HCT116 (cell line): ENCODE results near the gene ADARB2. TPM values are rescaled to one million over a fixed set of nuclear protein-coding genes. Genes with fewer than 3 reads are reported as not detected.

Experiments used
- ATAC-seq: fragments of 200-7000 bp; cut with Tn5 transposase; 2 replicates; pipeline ENCODE4 v1.9.1; 2020; ENCODE audit warnings: mild to moderate bottlenecking, moderate library complexity
- BruUV-seq: library from RNA; stranded (reverse); fragments of 400-500 nt; replicated peaks from 2 replicates; lab custom pipeline; 2021; lab: Mats Ljungman, UMichigan
- CTCF ChIA-PET: fragments of 300-600 bp; sonication (Branson Sonifier 250); formaldehyde crosslinking; loops from one replicate; lab custom pipeline; 2021; ENCODE audit warnings: antibody characterized with exemption; lab: Charles Lee
- POLR2A ChIA-PET: fragments of 300-600, 350-600 bp; sonication (Branson Sonifier 250); formaldehyde crosslinking; loops from one replicate; lab custom pipeline; 2021; ENCODE audit warnings: antibody characterized with exemption; lab: Charles Lee
- RAD21 ChIA-PET, 2 experiments: fragments of 300-600 bp; sonication (Branson Sonifier 250); formaldehyde crosslinking; loops; one replicate each; lab custom pipeline; 2023; ENCODE audit warnings: low total read pairs in 2 of 2; ENCODE audit not compliant: uncharacterized antibody in 2 of 2, unreplicated experiment in 2 of 2, low non-redundant PET in 1 of 2; lab: Charles Lee
- DNase-seq: peaks from one replicate; pipeline ENCODE4 v3.0.0-alpha.2; 2010; ENCODE audit warnings: low read depth, low spot score
- H2AFZ ChIP-seq: fragments of 200-600 bp; shearing (Covaris generic), sonication (generic); 2 replicates; pipeline ENCODE4 v1.6.1; 2017; ENCODE audit warnings: low read depth, mixed run types, mixed read lengths, antibody characterized with exemption, low read length; ENCODE audit not compliant: poor library complexity, severe bottlenecking
- H3K27ac ChIP-seq: 2 replicates; pipeline ENCODE4 v1.5.1; 2012; ENCODE audit warnings: low read depth, low read length
- H3K27me3 ChIP-seq: fragments of 200-600 bp; sonication (generic); 2 replicates; pipeline ENCODE4 v1.6.1; 2016; ENCODE audit warnings: mixed run types, low read length, mixed read lengths; ENCODE audit not compliant: insufficient read depth
- H3K36me3 ChIP-seq, 2 experiments: fragments of 200-500 bp in 1 of 2; fragments of 200-600 bp in 1 of 2; sonication (Bioruptor generic) in 1 of 2; sonication (generic) in 1 of 2; 2 replicates each; pipeline versions ENCODE4 v1.5.1 to v1.6.1; 2014 to 2016; ENCODE audit warnings: low read length in 2 of 2, inconsistent platforms in 1 of 2, mixed read lengths in 1 of 2, mixed run types in 1 of 2; ENCODE audit not compliant: insufficient read depth in 2 of 2, control insufficient read depth in 1 of 2
- H3K4me1 ChIP-seq, 2 experiments: fragments of 200-600 bp in 1 of 2; sonication (generic) in 1 of 2; 2 replicates each; pipeline versions ENCODE4 v1.5.1 to v1.6.1; 2012 to 2017; ENCODE audit warnings: low read length in 2 of 2, inconsistent platforms in 1 of 2, mild to moderate bottlenecking in 1 of 2, mixed read lengths in 1 of 2, mixed run types in 1 of 2, moderate library complexity in 1 of 2; ENCODE audit not compliant: insufficient read depth in 2 of 2, control insufficient read depth in 1 of 2
- H3K4me2 ChIP-seq: fragments of 200-600 bp; sonication (generic); 2 replicates; pipeline ENCODE4 v1.6.1; 2017; ENCODE audit warnings: mixed run types, low read length, mixed read lengths
- H3K4me3 ChIP-seq, 2 experiments: fragments of 200-600 bp in 1 of 2; sonication (generic) in 1 of 2; replicated peaks in 1 of 2; 2 replicates each; pipeline ENCODE4 v1.5.1; 2011 to 2016; ENCODE audit warnings: low read length in 2 of 2, control low read depth in 1 of 2, low read depth in 1 of 2, mild to moderate bottlenecking in 1 of 2, mixed read lengths in 1 of 2, mixed run types in 1 of 2
- H3K79me2 ChIP-seq: fragments of 200-600 bp; sonication (generic); 2 replicates; pipeline ENCODE4 v1.6.1; 2017; ENCODE audit warnings: mild to moderate bottlenecking, mixed run types, low read length, moderate library complexity, mixed read lengths; ENCODE audit not compliant: insufficient read depth
- H3K9ac ChIP-seq: fragments of 200-600 bp; sonication (generic); 2 replicates; pipeline ENCODE4 v1.6.1; 2016; ENCODE audit warnings: low read length, mixed read lengths
- H3K9me2 ChIP-seq: fragments of 200-600 bp; sonication (generic), shearing (Covaris generic); 2 replicates; pipeline ENCODE4 v1.6.1; 2017; ENCODE audit warnings: mixed run types, mild to moderate bottlenecking, moderate library complexity; ENCODE audit not compliant: insufficient read depth
- H3K9me3 ChIP-seq, 2 experiments: fragments of 200-500 bp in 1 of 2; fragments of 200-600 bp in 1 of 2; sonication (Bioruptor generic) in 1 of 2; sonication (generic) in 1 of 2; 2 replicates each; pipeline ENCODE4 v1.6.1; 2014 to 2017; ENCODE audit warnings: low read length in 2 of 2, mixed read lengths in 2 of 2, inconsistent platforms in 1 of 2, low read depth in 1 of 2, mild to moderate bottlenecking in 1 of 2, mixed run types in 1 of 2, moderate library complexity in 1 of 2; ENCODE audit not compliant: control insufficient read depth in 1 of 2, insufficient read depth in 1 of 2
- H4K20me1 ChIP-seq: fragments of 200-600 bp; sonication (generic), shearing (Covaris generic); 2 replicates; pipeline ENCODE4 v1.6.1; 2017; ENCODE audit warnings: mixed run types, mild to moderate bottlenecking, moderate library complexity; ENCODE audit not compliant: insufficient read depth
- CBX3 ChIP-seq: IDR thresholded peaks from 2 replicates; pipeline ENCODE4 v1.6.1; 2012; ENCODE audit warnings: low read depth
- CEBPB ChIP-seq: IDR thresholded peaks from 2 replicates; pipeline ENCODE4 v1.6.1; 2012; ENCODE audit warnings: low read depth
- EGR1 ChIP-seq: IDR thresholded peaks from 2 replicates; pipeline ENCODE4 v1.6.1; 2012; ENCODE audit warnings: low read depth
- EZH2phosphoT487 ChIP-seq: fragments of 200-600 bp; IDR thresholded peaks from 2 replicates; pipeline ENCODE4 v1.6.1; 2018; ENCODE audit warnings: antibody characterized with exemption, borderline replicate concordance
- MAX ChIP-seq: IDR thresholded peaks from 2 replicates; pipeline ENCODE4 v1.6.1; 2012
- RAD21 ChIP-seq: IDR thresholded peaks from 2 replicates; pipeline ENCODE4 v1.6.1; 2012; ENCODE audit warnings: low read depth, mild to moderate bottlenecking
- SIN3A ChIP-seq: IDR thresholded peaks from 2 replicates; pipeline ENCODE4 v1.6.1; 2012; ENCODE audit warnings: low read depth
- SP1 ChIP-seq: IDR thresholded peaks from 2 replicates; pipeline ENCODE4 v1.6.1; 2012; ENCODE audit warnings: low read depth
- SRF ChIP-seq: IDR thresholded peaks from 2 replicates; pipeline ENCODE4 v1.6.1; 2012; ENCODE audit warnings: low read depth
- YY1 ChIP-seq: IDR thresholded peaks from 2 replicates; pipeline ENCODE4 v1.6.1; 2011; ENCODE audit warnings: low read length, low read depth, moderate library complexity, mild to moderate bottlenecking; ENCODE audit not compliant: insufficient replicate concordance; ENCODE audit errors: extremely low read depth
- ZBTB33 ChIP-seq: IDR thresholded peaks from 2 replicates; pipeline ENCODE4 v1.6.1; 2011; ENCODE audit warnings: mild to moderate bottlenecking, low read length, moderate library complexity; ENCODE audit not compliant: insufficient replicate concordance; ENCODE audit errors: extremely low read depth
- ZFX ChIP-seq: fragments of 450-650 bp; IDR thresholded peaks from 2 replicates; pipeline ENCODE4 v1.6.1; 2017
- ZNF274 ChIP-seq: fragments of 200-500 bp; sonication (Bioruptor generic); IDR thresholded peaks from 2 replicates; pipeline ENCODE4 v1.6.1; 2014; ENCODE audit warnings: mild to moderate bottlenecking, low read depth, low read length, inconsistent platforms
- intact Hi-C: fragments of 100-400 bp; cut with micrococcal nuclease; formaldehyde crosslinking; loops from 2 replicates; pipeline ENCODE4 v1.10.0; 2022
- total RNA-seq: library from RNA; stranded (reverse); gene quantifications from one replicate; pipeline ENCODE4 v1.2.1, GENCODE V29; 2021; ENCODE audit not compliant: unreplicated experiment
- TF ChIP-seq, protein P1 (sequence below): IDR thresholded peaks from 2 replicates; pipeline ENCODE4 v1.6.1; 2012; ENCODE audit warnings: low read depth
- TF ChIP-seq, protein P2 (sequence below), 3 experiments: fragments of 200-600 bp in 1 of 3; sonication (generic) in 1 of 3; IDR thresholded peaks in 2 of 3; conservative IDR thresholded peaks in 1 of 3; 2 replicates each; pipeline ENCODE4 v1.5.1; 2012 to 2017; ENCODE audit warnings: low read depth in 2 of 3, low read length in 2 of 3, antibody characterized with exemption in 1 of 3, borderline replicate concordance in 1 of 3, control low read depth in 1 of 3, mild to moderate bottlenecking in 1 of 3, mixed read lengths in 1 of 3, mixed run types in 1 of 3, moderate library complexity in 1 of 3; ENCODE audit not compliant: insufficient read depth in 1 of 3

The ADARB2 gene
- total RNA-seq, 1 experiment from 2014 or later: not detected

GRCh38 chr10:1196656-1197055, 540.7 kb downstream of the ADARB2 start:
- Histone ChIP-seq H3K4me1 (no peaks in the 10 kb centered on the region), H4K20me1 (no peaks in the 10 kb centered on the region), H3K4me3 (no peak overlapping the region), H3K9ac (no peak overlapping the region)
- no peak for ATAC-seq
- TF ChIP-seq CBX3 (no peak), ZBTB33 (no peak), CEBPB (no peak), RAD21 (no peak), YY1 (no peak), MAX (no peak), EGR1 (no peak), SIN3A (no peak), ZFX (no peak), ZNF274 (no peak), SRF (no peak), SP1 (no peak), EZH2phosphoT487 (no peak)
- TF ChIP-seq, protein P1, sequence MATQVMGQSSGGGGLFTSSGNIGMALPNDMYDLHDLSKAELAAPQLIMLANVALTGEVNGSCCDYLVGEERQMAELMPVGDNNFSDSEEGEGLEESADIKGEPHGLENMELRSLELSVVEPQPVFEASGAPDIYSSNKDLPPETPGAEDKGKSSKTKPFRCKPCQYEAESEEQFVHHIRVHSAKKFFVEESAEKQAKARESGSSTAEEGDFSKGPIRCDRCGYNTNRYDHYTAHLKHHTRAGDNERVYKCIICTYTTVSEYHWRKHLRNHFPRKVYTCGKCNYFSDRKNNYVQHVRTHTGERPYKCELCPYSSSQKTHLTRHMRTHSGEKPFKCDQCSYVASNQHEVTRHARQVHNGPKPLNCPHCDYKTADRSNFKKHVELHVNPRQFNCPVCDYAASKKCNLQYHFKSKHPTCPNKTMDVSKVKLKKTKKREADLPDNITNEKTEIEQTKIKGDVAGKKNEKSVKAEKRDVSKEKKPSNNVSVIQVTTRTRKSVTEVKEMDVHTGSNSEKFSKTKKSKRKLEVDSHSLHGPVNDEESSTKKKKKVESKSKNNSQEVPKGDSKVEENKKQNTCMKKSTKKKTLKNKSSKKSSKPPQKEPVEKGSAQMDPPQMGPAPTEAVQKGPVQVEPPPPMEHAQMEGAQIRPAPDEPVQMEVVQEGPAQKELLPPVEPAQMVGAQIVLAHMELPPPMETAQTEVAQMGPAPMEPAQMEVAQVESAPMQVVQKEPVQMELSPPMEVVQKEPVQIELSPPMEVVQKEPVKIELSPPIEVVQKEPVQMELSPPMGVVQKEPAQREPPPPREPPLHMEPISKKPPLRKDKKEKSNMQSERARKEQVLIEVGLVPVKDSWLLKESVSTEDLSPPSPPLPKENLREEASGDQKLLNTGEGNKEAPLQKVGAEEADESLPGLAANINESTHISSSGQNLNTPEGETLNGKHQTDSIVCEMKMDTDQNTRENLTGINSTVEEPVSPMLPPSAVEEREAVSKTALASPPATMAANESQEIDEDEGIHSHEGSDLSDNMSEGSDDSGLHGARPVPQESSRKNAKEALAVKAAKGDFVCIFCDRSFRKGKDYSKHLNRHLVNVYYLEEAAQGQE: no peak
- TF ChIP-seq, protein P2, sequence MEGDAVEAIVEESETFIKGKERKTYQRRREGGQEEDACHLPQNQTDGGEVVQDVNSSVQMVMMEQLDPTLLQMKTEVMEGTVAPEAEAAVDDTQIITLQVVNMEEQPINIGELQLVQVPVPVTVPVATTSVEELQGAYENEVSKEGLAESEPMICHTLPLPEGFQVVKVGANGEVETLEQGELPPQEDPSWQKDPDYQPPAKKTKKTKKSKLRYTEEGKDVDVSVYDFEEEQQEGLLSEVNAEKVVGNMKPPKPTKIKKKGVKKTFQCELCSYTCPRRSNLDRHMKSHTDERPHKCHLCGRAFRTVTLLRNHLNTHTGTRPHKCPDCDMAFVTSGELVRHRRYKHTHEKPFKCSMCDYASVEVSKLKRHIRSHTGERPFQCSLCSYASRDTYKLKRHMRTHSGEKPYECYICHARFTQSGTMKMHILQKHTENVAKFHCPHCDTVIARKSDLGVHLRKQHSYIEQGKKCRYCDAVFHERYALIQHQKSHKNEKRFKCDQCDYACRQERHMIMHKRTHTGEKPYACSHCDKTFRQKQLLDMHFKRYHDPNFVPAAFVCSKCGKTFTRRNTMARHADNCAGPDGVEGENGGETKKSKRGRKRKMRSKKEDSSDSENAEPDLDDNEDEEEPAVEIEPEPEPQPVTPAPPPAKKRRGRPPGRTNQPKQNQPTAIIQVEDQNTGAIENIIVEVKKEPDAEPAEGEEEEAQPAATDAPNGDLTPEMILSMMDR (IDR thresholded peaks at IDR 0.05 in 2 of 3, conservative IDR thresholded peaks at IDR 0.05 in 1 of 3; ENCODE audit: borderline replicate concordance in 1 of 3, insufficient read depth in 1 of 3, low read depth in 2 of 3, low read length in 2 of 3): no peak
- TF ChIP-seq, all 23 proteins: peak for 0
- H3K9me2 ChIP-seq: no peaks in the 10 kb centered on the region
- no peak overlapping the region for H3K4me2 ChIP-seq
- no peaks in the 10 kb centered on the region for H3K79me2 ChIP-seq
- POLR2A ChIA-PET: no interaction called here
- RAD21 ChIA-PET: no interaction called here
- H3K27me3 ChIP-seq: peaks cover 39% of the 10 kb centered on the region
- H2AFZ ChIP-seq: no peak overlapping the region
- H3K27ac ChIP-seq: no peak overlapping the region
- no peaks in the 10 kb centered on the region for H3K9me3 ChIP-seq
- intact Hi-C loops: no loop called here
- no peak for DNase-seq
- CTCF ChIA-PET: no interaction called here
- no peaks in the 10 kb centered on the region for H3K36me3 ChIP-seq
- no TSS peak for BruUV-seq
